ENCODE measurements around the gene SHMT2.

Gene SHMT2

GRCh38 chr12:57244312-57244696 lies 14.8 kb downstream of the SHMT2 start:
- Histone ChIP-seq H3K9ac (ENCODE audit: low read length) (no peak overlapping the region), H3K4me1 (ENCODE audit: control insufficient read depth, insufficient read depth, low read length) (peaks cover 37% of the 10 kb centered on the region), H3K9me3 (ENCODE audit: control insufficient read depth, low read length) (no peaks in the 10 kb centered on the region), H3K27me3 (replicated peaks; ENCODE audit: control insufficient read depth, insufficient read depth, low read length) (peaks cover 4% of the 10 kb centered on the region), H3K36me3 (ENCODE audit: control insufficient read depth, insufficient read depth, low read length, severe bottlenecking) (no peaks in the 10 kb centered on the region), H3K4me3 (ENCODE audit: low read length) (no peak overlapping the region)
- DNase-seq (ENCODE audit: low read depth): no peak

DNA sequence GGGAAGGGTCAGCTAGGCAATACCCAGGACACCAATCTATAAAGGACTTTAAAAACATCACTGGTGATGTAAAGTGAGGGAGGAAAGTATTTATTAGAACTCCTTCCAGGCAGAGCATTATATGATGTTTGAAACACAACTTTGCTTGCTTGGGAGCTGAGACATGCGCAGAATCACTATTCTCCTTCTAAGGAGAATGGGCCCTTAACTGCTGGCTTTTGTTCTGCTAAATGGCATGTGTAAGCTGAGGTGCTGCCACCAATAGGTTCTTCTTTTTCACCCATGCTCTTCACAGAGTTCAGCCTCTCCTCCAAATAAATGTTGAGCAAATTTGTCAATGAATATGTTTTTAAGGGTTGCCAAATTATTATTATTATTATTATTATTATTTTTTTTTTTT lies 17.5 kb downstream of the SHMT2 start:
- Histone ChIP-seq H3K36me3 (ENCODE audit: control insufficient read depth, insufficient read depth, low read length, severe bottlenecking) (no peaks in the 10 kb centered on the region), H3K27me3 (replicated peaks; ENCODE audit: control insufficient read depth, insufficient read depth, low read length) (peaks cover 2% of the 10 kb centered on the region), H3K9me3 (ENCODE audit: control insufficient read depth, low read length) (no peaks in the 10 kb centered on the region), H3K9ac (ENCODE audit: low read length) (no peak overlapping the region), H3K4me3 (ENCODE audit: low read length) (no peak overlapping the region), H3K4me1 (ENCODE audit: control insufficient read depth, insufficient read depth, low read length) (peaks cover 16% of the 10 kb centered on the region)
- DNase-seq (ENCODE audit: low read depth): no peak

DNA sequence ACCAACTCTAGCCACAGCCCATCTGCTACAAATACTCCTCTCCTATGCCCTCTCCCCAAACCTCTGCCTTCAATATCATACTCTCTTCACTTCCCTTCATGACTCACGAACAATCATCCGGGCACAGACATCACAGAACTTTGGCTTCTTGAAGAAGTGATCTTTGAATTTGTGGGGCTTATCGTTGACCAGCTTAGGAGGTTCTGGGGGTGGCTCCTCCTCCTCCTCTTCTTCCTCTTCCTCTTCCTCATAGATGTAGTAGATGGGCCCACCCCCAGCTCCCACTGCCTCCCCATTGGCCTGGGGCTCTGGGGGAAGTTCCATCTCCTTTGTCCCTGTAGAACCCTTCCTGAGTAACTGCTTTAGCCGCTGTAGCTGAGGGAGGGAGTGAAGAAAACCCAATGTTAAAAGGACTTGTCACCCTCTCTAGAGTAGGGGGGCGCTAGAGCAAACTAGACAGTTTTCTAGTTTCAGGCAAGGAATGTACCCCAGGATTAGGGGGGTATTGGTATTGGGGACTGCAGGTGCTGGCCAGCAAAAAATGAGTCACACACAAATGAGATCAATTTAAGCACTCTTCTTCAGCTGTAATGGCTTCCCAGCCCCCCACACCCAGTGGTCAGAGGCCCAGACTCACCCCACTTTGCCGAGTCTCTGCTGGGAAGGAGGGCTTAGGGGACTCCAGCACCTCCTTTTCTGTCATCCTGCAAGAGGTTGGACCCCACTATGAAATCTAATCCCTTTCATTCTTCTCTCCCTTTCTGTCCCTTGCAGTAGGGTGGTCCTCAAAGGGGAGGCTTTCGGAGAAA lies 19.6 kb downstream of the SHMT2 start:
- H3K4me3 ChIP-seq (ENCODE audit: low read length): no peak overlapping the region
- DNase-seq (ENCODE audit: low read depth): no peak
- H3K36me3 ChIP-seq (ENCODE audit: control insufficient read depth, insufficient read depth, low read length, severe bottlenecking): no peaks in the 10 kb centered on the region
- no peaks in the 10 kb centered on the region for H3K27me3 ChIP-seq (replicated peaks; ENCODE audit: control insufficient read depth, insufficient read depth, low read length)
- no peak overlapping the region for H3K9ac ChIP-seq (ENCODE audit: low read length)
- peaks cover 12% of the 10 kb centered on the region for H3K4me1 ChIP-seq (ENCODE audit: control insufficient read depth, insufficient read depth, low read length)
- H3K9me3 ChIP-seq (ENCODE audit: control insufficient read depth, low read length): no peaks in the 10 kb centered on the region

DNA sequence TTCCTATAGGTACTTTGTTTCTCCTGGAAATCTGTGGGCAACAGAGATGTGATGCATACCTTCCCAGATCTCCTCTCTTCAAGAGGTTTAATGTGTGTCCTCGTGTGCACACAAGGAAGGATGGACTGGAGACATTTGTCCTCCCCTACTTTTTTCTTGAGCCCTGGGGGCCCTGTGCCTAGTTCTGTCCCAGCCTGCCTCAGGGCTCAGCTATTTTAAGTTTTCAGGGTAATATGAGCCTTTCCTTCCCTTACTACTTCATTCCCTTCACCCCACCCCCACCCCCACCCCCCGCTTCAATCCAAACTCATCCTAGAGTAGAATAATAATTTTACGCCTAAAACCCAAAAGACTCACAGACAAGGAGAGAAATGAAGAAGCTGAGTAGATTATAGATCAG lies 21.0 kb downstream of the SHMT2 start:
- Histone ChIP-seq H3K27me3 (replicated peaks; ENCODE audit: control insufficient read depth, insufficient read depth, low read length) (no peaks in the 10 kb centered on the region), H3K9ac (ENCODE audit: low read length) (no peak overlapping the region), H3K36me3 (ENCODE audit: control insufficient read depth, insufficient read depth, low read length, severe bottlenecking) (peaks cover 4% of the 10 kb centered on the region), H3K4me3 (ENCODE audit: low read length) (no peak overlapping the region), H3K9me3 (ENCODE audit: control insufficient read depth, low read length) (no peaks in the 10 kb centered on the region), H3K4me1 (ENCODE audit: control insufficient read depth, insufficient read depth, low read length) (peaks cover 9% of the 10 kb centered on the region)
- DNase-seq (ENCODE audit: low read depth): no peak

GRCh38 chr12:57250956-57251355 lies 21.4 kb downstream of the SHMT2 start, which contains the start of gene STAC3:
Gene STAC3, minus strand, starts transcription at chr12:57251187. Its CDS starts 1,551 bp downstream, at chr12:57249636.
- Histone ChIP-seq H3K27me3 (replicated peaks; ENCODE audit: control insufficient read depth, insufficient read depth, low read length) (no peaks in the 10 kb centered on the region), H3K4me3 (ENCODE audit: low read length) (no peak within 1 kb of the TSS), H3K36me3 (ENCODE audit: control insufficient read depth, insufficient read depth, low read length, severe bottlenecking) (peaks cover 8% of the 10 kb centered on the region), H3K9me3 (ENCODE audit: control insufficient read depth, low read length) (no peaks in the 10 kb centered on the region), H3K4me1 (ENCODE audit: control insufficient read depth, insufficient read depth, low read length) (peaks cover 9% of the 10 kb centered on the region), H3K9ac (ENCODE audit: low read length) (no peak within 1 kb of the TSS)
- no peak for DNase-seq (ENCODE audit: low read depth)

DNA sequence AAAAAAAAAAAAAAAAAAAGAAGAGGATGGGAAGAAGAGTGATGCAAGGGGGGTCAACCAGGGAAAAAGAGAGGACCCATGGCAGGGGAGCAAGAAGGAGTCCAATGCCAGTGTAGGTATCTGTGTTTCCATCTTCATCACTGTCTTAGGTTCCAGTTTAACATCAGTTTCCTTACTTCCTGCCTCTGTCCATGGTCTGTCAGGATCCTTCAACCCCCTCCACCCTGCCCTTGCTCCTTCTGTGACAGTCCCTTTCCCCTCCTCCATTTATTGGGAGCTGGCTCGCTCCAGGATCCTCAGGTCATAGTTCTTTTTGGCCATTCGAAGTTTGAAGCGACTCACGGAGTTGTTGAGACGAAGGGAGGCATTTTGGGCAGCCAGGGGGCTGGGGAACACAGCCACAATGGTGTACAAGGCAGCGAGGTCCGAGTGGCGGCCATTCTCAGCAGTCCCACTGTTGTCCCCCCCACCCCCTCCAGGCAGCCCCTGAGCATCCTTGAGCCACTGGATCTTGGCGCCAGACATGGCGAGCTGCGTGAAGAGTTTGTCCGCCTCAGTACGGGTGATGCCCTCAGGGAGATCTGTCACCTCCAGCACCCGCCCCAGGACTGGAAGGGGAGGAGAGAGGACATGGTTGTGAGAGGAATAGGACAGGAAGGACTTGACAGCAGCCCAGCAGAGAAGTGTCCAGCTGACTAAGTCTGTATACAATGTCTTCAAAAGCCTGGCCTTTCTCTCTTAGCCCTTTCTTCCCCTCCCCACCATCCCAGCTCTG lies 25.2 kb downstream of the SHMT2 start:
- peaks cover 43% of the 10 kb centered on the region for H3K36me3 ChIP-seq (ENCODE audit: control insufficient read depth, insufficient read depth, low read length, severe bottlenecking)

GRCh38 chr12:57255916-57256315 lies 26.4 kb downstream of the SHMT2 start:
- H3K36me3 ChIP-seq (ENCODE audit: control insufficient read depth, insufficient read depth, low read length, severe bottlenecking): peaks cover 50% of the 10 kb centered on the region

More for the DNA sequence above, 25.2 kb downstream of the SHMT2 start:
- Histone ChIP-seq H3K27me3 (replicated peaks; ENCODE audit: control insufficient read depth, insufficient read depth, low read length) (no peaks in the 10 kb centered on the region), H3K9me3 (ENCODE audit: control insufficient read depth, low read length) (no peaks in the 10 kb centered on the region), H3K4me3 (ENCODE audit: low read length) (no peak overlapping the region), H3K9ac (ENCODE audit: low read length) (no peak overlapping the region), H3K4me1 (ENCODE audit: control insufficient read depth, insufficient read depth, low read length) (no peaks in the 10 kb centered on the region)
- DNase-seq (ENCODE audit: low read depth): no peak

GRCh38 chr12:57258977-57259970 lies 29.8 kb downstream of the SHMT2 start:
- Histone ChIP-seq H3K36me3 (ENCODE audit: control insufficient read depth, insufficient read depth, low read length, severe bottlenecking) (peaks cover 54% of the 10 kb centered on the region), H3K9me3 (ENCODE audit: control insufficient read depth, low read length) (no peaks in the 10 kb centered on the region), H3K4me1 (ENCODE audit: control insufficient read depth, insufficient read depth, low read length) (no peaks in the 10 kb centered on the region), H3K27me3 (replicated peaks; ENCODE audit: control insufficient read depth, insufficient read depth, low read length) (no peaks in the 10 kb centered on the region), H3K4me3 (ENCODE audit: low read length) (no peak overlapping the region), H3K9ac (ENCODE audit: low read length) (no peak overlapping the region)
- DNase-seq (ENCODE audit: low read depth): no peak

More at GRCh38 chr12:57255916-57256315, 26.4 kb downstream of the SHMT2 start:
- DNase-seq (ENCODE audit: low read depth): no peak
- Histone ChIP-seq H3K4me3 (ENCODE audit: low read length) (no peak overlapping the region), H3K4me1 (ENCODE audit: control insufficient read depth, insufficient read depth, low read length) (no peaks in the 10 kb centered on the region), H3K9ac (ENCODE audit: low read length) (no peak overlapping the region), H3K9me3 (ENCODE audit: control insufficient read depth, low read length) (no peaks in the 10 kb centered on the region), H3K27me3 (replicated peaks; ENCODE audit: control insufficient read depth, insufficient read depth, low read length) (no peaks in the 10 kb centered on the region)

DNA sequence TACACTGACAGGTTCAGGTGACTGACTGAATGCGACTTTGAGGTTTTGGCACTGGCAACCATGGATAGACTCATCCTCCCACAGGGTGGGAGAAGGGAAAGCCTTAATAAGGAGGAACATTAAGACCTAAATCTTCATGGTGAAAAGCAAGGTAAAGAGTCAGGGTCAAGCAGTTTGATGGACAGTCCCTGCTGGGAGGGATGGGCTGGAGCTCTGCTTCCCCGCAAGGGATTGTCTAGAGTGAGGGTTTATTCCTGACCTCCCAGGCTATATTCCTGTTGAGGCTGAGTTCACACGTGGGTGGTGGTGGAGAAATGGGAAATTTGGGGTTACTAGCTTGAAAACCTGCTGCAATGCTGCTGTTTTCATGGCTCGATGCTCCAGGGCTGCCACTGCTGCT lies 30.9 kb downstream of the SHMT2 start:
- peaks cover 51% of the 10 kb centered on the region for H3K36me3 ChIP-seq (ENCODE audit: control insufficient read depth, insufficient read depth, low read length, severe bottlenecking)
- no peaks in the 10 kb centered on the region for H3K27me3 ChIP-seq (replicated peaks; ENCODE audit: control insufficient read depth, insufficient read depth, low read length)
- no peaks in the 10 kb centered on the region for H3K9me3 ChIP-seq (ENCODE audit: control insufficient read depth, low read length)
- H3K4me3 ChIP-seq (ENCODE audit: low read length): no peak overlapping the region
- H3K9ac ChIP-seq (ENCODE audit: low read length): no peak overlapping the region
- DNase-seq (ENCODE audit: low read depth): no peak
- no peaks in the 10 kb centered on the region for H3K4me1 ChIP-seq (ENCODE audit: control insufficient read depth, insufficient read depth, low read length)

- H3K4me3 ChIP-seq (ENCODE audit: low read length): no peak overlapping the region
- DNase-seq (ENCODE audit: low read depth): no peak
- H3K9me3 ChIP-seq (ENCODE audit: control insufficient read depth, low read length): no peaks in the 10 kb centered on the region
- no peaks in the 10 kb centered on the region for H3K27me3 ChIP-seq (replicated peaks; ENCODE audit: control insufficient read depth, insufficient read depth, low read length)
- H3K9ac ChIP-seq (ENCODE audit: low read length): no peak overlapping the region
- H3K4me1 ChIP-seq (ENCODE audit: control insufficient read depth, insufficient read depth, low read length): no peaks in the 10 kb centered on the region
- peaks cover 42% of the 10 kb centered on the region for H3K36me3 ChIP-seq (ENCODE audit: control insufficient read depth, insufficient read depth, low read length, severe bottlenecking)
Measured at GRCh38 chr12:57261428-57261865, 31.9 kb downstream of the SHMT2 start.
